Kidney epithelial cell (primary cell): ENCODE data around the gene MAP3K13. TPM values are rescaled to one million over a fixed set of nuclear protein-coding genes. Genes with fewer than 3 reads are reported as not detected.
"Not testable (repeated sequence)": the region's sequence is repeated elsewhere in the genome, so short reads cannot be mapped to it uniquely, and the experiment has no call there.

Experiments
- DNase-seq: peaks from one replicate; pipeline ENCODE4 v3.0.0-alpha.2; 2010; ENCODE audit warnings: low read depth
- H3K27me3 ChIP-seq: 2 replicates; pipeline ENCODE4 v1.6.0; 2011; ENCODE audit warnings: low read length; ENCODE audit not compliant: control insufficient read depth, insufficient read depth
- H3K36me3 ChIP-seq: 2 replicates; pipeline ENCODE4 v1.5.1; 2011; ENCODE audit warnings: low read length; ENCODE audit not compliant: control insufficient read depth, insufficient read depth
- H3K4me3 ChIP-seq: 2 replicates; pipeline ENCODE4 v1.5.1; 2011; ENCODE audit warnings: low read depth, mild to moderate bottlenecking, control low read depth, low read length
- total RNA-seq: library from RNA; depleted of rRNA; stranded (reverse); fragments of >200 nt; gene quantifications from 2 replicates; pipeline ENCODE4 v1.2.3, GENCODE V29; 2015
- TF ChIP-seq, protein P1 (sequence below): IDR thresholded peaks from 2 replicates; pipeline ENCODE4 v1.5.1; 2011; ENCODE audit warnings: mild to moderate bottlenecking, moderate library complexity, low read length, control low read depth, inconsistent platforms; ENCODE audit not compliant: insufficient read depth, poor library complexity, severe bottlenecking

MAP3K13 gene
- total RNA-seq, 1 donor from 2014 or later, result 33.5 TPM

DNA sequence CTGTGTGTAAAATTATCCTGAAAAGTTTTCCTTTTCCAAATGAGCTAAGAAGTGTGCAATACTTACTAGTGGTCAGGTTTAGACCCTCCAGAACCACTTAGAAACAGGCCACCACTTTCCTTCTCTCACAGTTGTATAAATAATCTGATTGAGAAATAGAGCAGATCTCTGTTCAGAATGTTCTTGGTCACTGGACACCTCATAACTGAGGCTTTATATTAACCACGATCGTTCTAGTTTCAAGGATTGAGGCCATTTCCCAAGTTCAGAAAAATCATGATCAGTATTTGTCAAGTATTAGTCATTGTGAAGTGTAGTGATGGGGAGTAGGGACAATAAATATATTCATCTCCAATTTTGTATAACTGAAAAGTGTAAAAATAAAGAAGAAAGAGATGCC is 1.0 kb upstream of the MAP3K13 start:
- DNase-seq, result no peak
- no peaks in the 10 kb centered on the region for H3K27me3 ChIP-seq
- TF ChIP-seq, protein P1, sequence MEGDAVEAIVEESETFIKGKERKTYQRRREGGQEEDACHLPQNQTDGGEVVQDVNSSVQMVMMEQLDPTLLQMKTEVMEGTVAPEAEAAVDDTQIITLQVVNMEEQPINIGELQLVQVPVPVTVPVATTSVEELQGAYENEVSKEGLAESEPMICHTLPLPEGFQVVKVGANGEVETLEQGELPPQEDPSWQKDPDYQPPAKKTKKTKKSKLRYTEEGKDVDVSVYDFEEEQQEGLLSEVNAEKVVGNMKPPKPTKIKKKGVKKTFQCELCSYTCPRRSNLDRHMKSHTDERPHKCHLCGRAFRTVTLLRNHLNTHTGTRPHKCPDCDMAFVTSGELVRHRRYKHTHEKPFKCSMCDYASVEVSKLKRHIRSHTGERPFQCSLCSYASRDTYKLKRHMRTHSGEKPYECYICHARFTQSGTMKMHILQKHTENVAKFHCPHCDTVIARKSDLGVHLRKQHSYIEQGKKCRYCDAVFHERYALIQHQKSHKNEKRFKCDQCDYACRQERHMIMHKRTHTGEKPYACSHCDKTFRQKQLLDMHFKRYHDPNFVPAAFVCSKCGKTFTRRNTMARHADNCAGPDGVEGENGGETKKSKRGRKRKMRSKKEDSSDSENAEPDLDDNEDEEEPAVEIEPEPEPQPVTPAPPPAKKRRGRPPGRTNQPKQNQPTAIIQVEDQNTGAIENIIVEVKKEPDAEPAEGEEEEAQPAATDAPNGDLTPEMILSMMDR, result no peak
- no peaks in the 10 kb centered on the region for H3K36me3 ChIP-seq
- no peak overlapping the region for H3K4me3 ChIP-seq

DNA sequence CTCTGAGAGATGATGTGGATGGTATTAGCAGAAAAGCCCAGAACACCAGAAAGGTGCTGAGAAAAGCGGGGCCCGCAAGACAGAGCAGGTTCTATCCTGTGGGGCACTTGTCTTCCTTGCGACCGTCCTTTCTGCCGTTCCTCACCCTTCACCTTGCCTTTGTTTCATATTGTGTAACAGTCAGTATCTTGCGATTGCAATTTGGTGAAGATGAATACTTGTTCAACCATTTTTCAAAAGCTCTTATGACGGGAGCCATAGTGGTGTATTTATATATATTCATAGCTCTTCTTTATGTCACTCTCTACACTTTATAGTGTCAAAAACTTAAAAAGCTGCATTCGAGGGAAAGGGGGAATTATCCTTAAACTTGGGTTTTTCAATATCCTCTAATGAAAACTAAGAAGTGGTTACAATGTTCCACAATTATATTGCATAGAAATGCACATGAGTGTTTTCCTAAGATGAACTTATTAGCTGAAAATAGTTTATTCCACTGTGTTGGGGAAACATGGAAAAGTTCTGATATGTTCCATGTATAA is 797 bp downstream of the MAP3K13 start:
- TF ChIP-seq, protein P1, result no peak
- Histone ChIP-seq H3K27me3 (no peaks in the 10 kb centered on the region), H3K4me3 (peak overlapping the region; percentile 48), H3K36me3 (no peaks in the 10 kb centered on the region)
- DNase-seq, result no peak

DNA sequence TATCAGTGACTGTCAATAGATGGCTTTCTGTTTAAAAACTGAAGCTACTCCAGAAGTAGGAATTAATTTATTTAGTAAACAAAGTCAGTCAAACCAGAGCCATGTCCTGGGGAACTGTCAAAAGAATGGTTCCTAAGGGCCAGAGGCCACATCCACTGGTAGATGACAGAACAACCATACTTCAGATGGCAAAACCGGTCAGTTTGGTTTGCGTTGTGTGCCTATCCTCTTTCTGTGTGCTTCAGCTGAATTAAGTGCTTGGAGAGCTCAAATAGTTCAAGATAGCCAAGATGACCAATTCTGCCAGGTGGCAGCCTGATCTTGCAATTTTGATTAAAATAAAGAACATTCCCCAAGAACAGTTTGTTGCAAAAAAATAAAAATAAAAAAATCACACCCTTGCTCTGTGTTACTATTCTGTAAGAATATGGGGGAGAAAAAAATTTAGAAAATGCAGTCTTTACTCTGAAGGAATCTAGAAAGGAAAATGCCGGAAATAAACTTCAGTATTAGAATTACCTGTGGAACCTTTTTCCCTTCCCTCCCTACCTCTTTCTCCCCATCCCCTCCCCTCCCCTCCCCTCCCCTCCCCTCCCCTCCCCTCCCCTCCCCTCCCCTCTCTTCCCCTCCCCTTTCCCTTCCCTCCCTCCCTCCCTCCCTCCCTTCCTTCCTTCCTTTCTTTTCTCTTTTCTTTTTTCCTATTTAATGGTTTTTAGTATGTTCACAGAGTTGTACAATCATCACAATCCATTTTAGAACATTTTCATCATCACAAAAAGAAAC is 2.5 kb downstream of the MAP3K13 start:
- TF ChIP-seq, protein P1, result no peak
- DNase-seq, result no peak
- no peak overlapping the region for H3K4me3 ChIP-seq
- no peaks in the 10 kb centered on the region for H3K27me3 ChIP-seq
- H3K36me3 ChIP-seq, result no peaks in the 10 kb centered on the region

DNA sequence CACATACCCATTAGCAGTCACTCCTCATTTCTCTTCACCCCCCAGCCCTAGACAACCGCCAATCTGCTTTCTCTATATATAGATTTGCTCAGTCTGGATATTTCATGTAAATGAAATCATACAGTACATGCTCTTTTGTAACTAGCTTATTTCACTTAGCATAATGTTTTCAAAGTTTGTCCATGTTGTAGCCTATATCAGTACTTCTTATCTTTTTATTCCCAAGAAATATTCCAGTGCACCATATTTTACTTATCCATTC is 3.1 kb downstream of the MAP3K13 start:
- no peaks in the 10 kb centered on the region for H3K36me3 ChIP-seq
- H3K4me3 ChIP-seq, result no peak overlapping the region
- no peaks in the 10 kb centered on the region for H3K27me3 ChIP-seq
- TF ChIP-seq, protein P1, result no peak
- DNase-seq, result no peak

DNA sequence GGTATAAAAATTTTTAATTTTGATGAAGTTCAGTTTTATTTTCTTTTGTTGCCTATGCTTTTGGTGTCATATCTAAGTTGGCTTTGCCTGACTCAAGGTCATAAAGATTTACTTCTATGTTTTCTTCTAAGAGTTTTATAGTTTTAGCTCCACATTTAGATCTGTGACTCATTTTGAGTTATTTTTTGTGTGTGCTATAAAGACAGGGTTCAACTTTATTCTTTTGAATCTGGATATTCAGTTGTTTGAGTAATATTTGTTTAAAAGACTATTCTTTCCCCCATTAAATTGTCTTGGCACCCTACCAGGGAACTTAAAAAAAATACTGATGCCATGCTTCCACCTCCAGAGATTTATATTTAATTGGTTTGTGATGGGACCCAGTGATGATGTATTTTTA is 4.0 kb downstream of the MAP3K13 start:
- TF ChIP-seq, protein P1, result no peak
- Histone ChIP-seq H3K4me3 (no peak overlapping the region), H3K36me3 (no peaks in the 10 kb centered on the region), H3K27me3 (no peaks in the 10 kb centered on the region)
- DNase-seq, result no peak

DNA sequence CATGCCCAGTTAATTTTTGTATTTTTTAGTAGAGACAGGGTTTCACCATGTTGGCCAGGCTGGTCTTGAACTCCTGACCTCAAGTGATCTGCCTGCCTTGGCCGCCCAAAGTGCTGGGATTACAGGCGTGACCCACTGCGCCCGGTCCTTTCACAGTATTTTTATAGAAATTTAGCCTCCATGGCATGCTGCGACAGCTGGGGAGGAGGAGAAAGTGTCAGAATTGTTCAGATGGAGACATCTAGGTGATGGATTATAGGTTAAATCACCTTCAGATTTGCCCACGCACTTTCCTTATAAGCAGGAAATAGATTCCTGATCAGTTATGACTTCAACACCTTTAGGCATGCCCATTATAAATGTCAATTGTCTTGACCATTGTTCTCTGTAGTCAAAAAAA is 7.4 kb downstream of the MAP3K13 start:
- H3K27me3 ChIP-seq, DNase-seq, H3K4me3 ChIP-seq, H3K36me3 ChIP-seq: not testable (repeated sequence)
